IMR-90 (cell line): ENCODE data around the gene CACNA1I. TPM values are rescaled to one million over a fixed set of nuclear protein-coding genes. Genes with fewer than 3 reads are reported as not detected.

Source experiments
- ATAC-seq: fragments of 200-7000 bp; cut with Tn5 transposase; 2 replicates; pipeline ENCODE4 v1.9.1; 2020; ENCODE audit warnings: low read depth, mild to moderate bottlenecking, moderate library complexity
- BruUV-seq: library from RNA; stranded (reverse); fragments of 400-500 nt; replicated peaks from 2 replicates; lab custom pipeline; 2021; lab: Mats Ljungman, UMichigan
- CTCF ChIA-PET: fragments of 300-600 bp; formaldehyde crosslinking; extraction: SDS; loops from one replicate; lab custom pipeline; 2021; ENCODE audit warnings: antibody characterized with exemption; lab: Yijun Ruan, JAX
- POLR2A ChIA-PET: fragments of 300-600 bp; sonication (Branson Sonifier 250); formaldehyde crosslinking; loops from one replicate; lab custom pipeline; 2022; ENCODE audit warnings: antibody characterized with exemption; ENCODE audit not compliant: unreplicated experiment; lab: Charles Lee
- DNase-seq: peaks from one replicate; pipeline ENCODE4 v3.0.0; 2013
- H2AFZ ChIP-seq: replicated peaks from 2 replicates; pipeline ENCODE3; 2013; ENCODE audit warnings: low read length, mild to moderate bottlenecking; ENCODE audit not compliant: poor library complexity
- H2AK5ac ChIP-seq: 2 replicates; pipeline ENCODE4 v1.6.1; 2013; ENCODE audit warnings: low read depth, low read length, inconsistent platforms
- H2AK9ac ChIP-seq: replicated peaks from 2 replicates; pipeline ENCODE3; 2013; ENCODE audit warnings: mild to moderate bottlenecking, low read depth, low read length, moderate library complexity; ENCODE audit not compliant: poor library complexity
- H2BK120ac ChIP-seq: 2 replicates; pipeline ENCODE4 v1.6.1; 2013; ENCODE audit warnings: low read depth, low read length, inconsistent platforms
- H2BK15ac ChIP-seq: 3 replicates; pipeline ENCODE4 v1.6.1; 2013; ENCODE audit warnings: low read depth, low read length, inconsistent platforms
- H2BK20ac ChIP-seq: 2 replicates; pipeline ENCODE4 v1.6.1; 2013; ENCODE audit warnings: low read depth, mild to moderate bottlenecking, inconsistent platforms, low read length, moderate library complexity
- H2BK5ac ChIP-seq: 2 replicates; pipeline ENCODE4 v1.6.1; 2013; ENCODE audit warnings: mild to moderate bottlenecking, low read depth, low read length, inconsistent platforms; ENCODE audit not compliant: poor library complexity, severe bottlenecking
- H3K14ac ChIP-seq: replicated peaks from 2 replicates; pipeline ENCODE4 v1.6.1; 2013; ENCODE audit warnings: low read depth, low read length, inconsistent platforms
- H3K18ac ChIP-seq: 2 replicates; pipeline ENCODE4 v1.6.1; 2013; ENCODE audit warnings: low read depth, low read length, control low read depth
- H3K23ac ChIP-seq: 2 replicates; pipeline ENCODE4 v1.6.1; 2013; ENCODE audit warnings: low read depth, low read length, inconsistent platforms
- H3K27ac ChIP-seq: 2 replicates; pipeline ENCODE4 v1.5.1; 2013; ENCODE audit warnings: mild to moderate bottlenecking, control low read depth, low read length; ENCODE audit not compliant: insufficient read depth
- H3K27me3 ChIP-seq: 2 replicates; pipeline ENCODE4 v1.6.1; 2013; ENCODE audit warnings: low read length; ENCODE audit not compliant: control insufficient read depth, insufficient read depth
- H3K36me3 ChIP-seq: 2 replicates; pipeline ENCODE4 v1.6.1; 2013; ENCODE audit warnings: low read length, mixed read lengths; ENCODE audit not compliant: control insufficient read depth, insufficient read depth
- H3K4ac ChIP-seq: 2 replicates; pipeline ENCODE4 v1.6.1; 2013; ENCODE audit warnings: low read depth, low read length, inconsistent platforms
- H3K4me1 ChIP-seq: 2 replicates; pipeline ENCODE4 v1.6.1; 2013; ENCODE audit warnings: low read length, mixed read lengths; ENCODE audit not compliant: control insufficient read depth, insufficient read depth
- H3K4me2 ChIP-seq: 2 replicates; pipeline ENCODE4 v1.6.1; 2013; ENCODE audit warnings: low read depth, mild to moderate bottlenecking, control low read depth, low read length, moderate library complexity
- H3K4me3 ChIP-seq: 2 replicates; pipeline ENCODE4 v1.5.1; 2013; ENCODE audit warnings: low read depth, mild to moderate bottlenecking, control low read depth, low read length, moderate library complexity; ENCODE audit not compliant: insufficient read depth
- H3K56ac ChIP-seq: 2 replicates; pipeline ENCODE4 v1.6.1; 2013; ENCODE audit warnings: low read length, inconsistent platforms; ENCODE audit not compliant: insufficient read depth; ENCODE audit errors: extremely low read depth
- H3K79me1 ChIP-seq, 2 experiments: 2 replicates each; pipeline ENCODE4 v1.6.1; 2013; ENCODE audit warnings: low read length in 2 of 2, inconsistent platforms in 1 of 2, low read depth in 1 of 2
- H3K9ac ChIP-seq: 2 replicates; pipeline ENCODE4 v1.6.1; 2013; ENCODE audit warnings: low read depth, low read length, control low read depth
- H3K9me1 ChIP-seq: 2 replicates; pipeline ENCODE4 v1.6.1; 2013; ENCODE audit warnings: low read length, inconsistent platforms; ENCODE audit not compliant: insufficient read depth
- H3K9me3 ChIP-seq: 2 replicates; pipeline ENCODE4 v1.6.1; 2013; ENCODE audit warnings: low read length; ENCODE audit not compliant: control insufficient read depth, insufficient read depth
- H4K20me1 ChIP-seq: 2 replicates; pipeline ENCODE4 v1.6.1; 2013; ENCODE audit warnings: low read length, inconsistent platforms; ENCODE audit not compliant: insufficient read depth
- H4K5ac ChIP-seq: 2 replicates; pipeline ENCODE4 v1.6.1; 2013; ENCODE audit warnings: mild to moderate bottlenecking, low read depth, low read length, control low read depth
- H4K8ac ChIP-seq, 2 experiments: 2 replicates each; pipeline ENCODE4 v1.6.1; 2013; ENCODE audit warnings: low read depth in 2 of 2, low read length in 2 of 2, control low read depth in 1 of 2, inconsistent platforms in 1 of 2
- H4K91ac ChIP-seq: 2 replicates; pipeline ENCODE4 v1.6.1; 2013; ENCODE audit warnings: low read depth, low read length, inconsistent platforms; ENCODE audit not compliant: insufficient read depth
- BHLHE40 ChIP-seq: fragments of 150-350 bp; IDR thresholded peaks from 2 replicates; pipeline ENCODE4 v1.6.1; 2016; ENCODE audit warnings: mild to moderate bottlenecking, low read depth, low read length
- CHD1 ChIP-seq: IDR thresholded peaks from 2 replicates; pipeline ENCODE4 v1.6.1; 2012; ENCODE audit warnings: low read depth, low read length, improper control_type of control experiment
- MAZ ChIP-seq: IDR thresholded peaks from 2 replicates; pipeline ENCODE4 v1.6.1; 2012; ENCODE audit warnings: low read depth, mild to moderate bottlenecking, low read length, improper control_type of control experiment, moderate library complexity, borderline replicate concordance
- POLR2A ChIP-seq: IDR thresholded peaks from 2 replicates; pipeline ENCODE4 v1.6.1; 2012; ENCODE audit warnings: mild to moderate bottlenecking, low read depth, low read length
- RAD21 ChIP-seq: IDR thresholded peaks from 2 replicates; pipeline ENCODE4 v1.6.1; 2012; ENCODE audit warnings: low read length, improper control_type of control experiment
- WGBS, 2 experiments: methylation state at CpG; one replicate each; pipeline versions ENCODE4 v1.1.5 to v1.1.7; 2013; ENCODE audit warnings: missing lambda C conversion rate in 2 of 2; ENCODE audit not compliant: insufficient read length in 1 of 2; ENCODE audit errors: extremely low coverage in 2 of 2; 5-methylcytosine and 5-hydroxymethylcytosine counted together
- dilution Hi-C: fragments of 300-500 bp; cut with HindIII; formaldehyde crosslinking; loops from one replicate; pipeline ENCODE4 v1.14.3; 2018; ENCODE audit warnings: low sequenced_read_pairs; ENCODE audit not compliant: unreplicated experiment
- in situ Hi-C: fragments of 300-500 bp; cut with MboI; formaldehyde crosslinking; loops from 3 replicates; pipeline ENCODE4 v1.14.3; 2019; ENCODE audit warnings: low sequenced_read_pairs, inconsistent platforms, mixed read lengths
- intact Hi-C: fragments of 100-400 bp; cut with micrococcal nuclease; formaldehyde crosslinking; loops from 2 replicates; pipeline ENCODE4 v1.10.0; 2022
- polyA plus RNA-seq, 3 experiments: library from polyadenylated mRNA; depleted of rRNA; stranded (reverse); fragments of >200 nt; gene quantifications; 2 replicates each; pipeline ENCODE4 v1.2.3, GENCODE V29; 2012; ENCODE audit warnings: low replicate concordance in 1 of 3
- total RNA-seq: library from RNA; depleted of rRNA; stranded (reverse); fragments of >200 nt; gene quantifications from 2 replicates; pipeline ENCODE4 v1.2.3, GENCODE V29; 2012

Gene CACNA1I
- total and polyA plus RNA-seq, 2 of the 4 experiments (the other 2 are of a cell fraction) = under 0.01 to 0.02 TPM

- TF ChIP-seq RAD21 (peak; percentile 91), CHD1 (no peak), BHLHE40 (peak; percentile 56; the same call in 1 of the 2 replicates), POLR2A (no peak)
Observed at GRCh38 chr22:39534591-39535356, 35.8 kb upstream of the CACNA1I start (continued).

- in situ Hi-C loops (loop anchor here (5.0 to 10.0 kb wide), 3 partner anchors 492 to 809 kb away; partner anchors contain the start of gene ADSL), intact Hi-C loops (loop anchor here (2.0 to 10.0 kb wide), 2 partner anchors 639 to 813 kb away; partner anchors contain the start of gene TNRC6B), dilution Hi-C loops (no loop called here)
- Histone ChIP-seq H3K27me3 (peaks cover 11% of the 10 kb centered on the region), H3K4me2 (no peak overlapping the region), H3K56ac (no peak overlapping the region), H2BK20ac (no peak overlapping the region), H4K8ac (no peak overlapping the region), H3K79me1 (peaks cover 17 to 21% of the 10 kb centered on the region in 2 experiments), H3K14ac (no peak overlapping the region), H3K27ac (no peak overlapping the region), H2AK5ac (no peak overlapping the region), H3K23ac (no peak overlapping the region), H3K18ac (no peak overlapping the region), H4K20me1 (peaks cover 9% of the 10 kb centered on the region; the same call in 1 of the 2 replicates), H4K91ac (no peak overlapping the region), H2BK15ac (no peak overlapping the region), H2AK9ac (no peak overlapping the region), H2BK5ac (no peak overlapping the region), H3K4ac (no peak overlapping the region), H3K9me3 (no peaks in the 10 kb centered on the region), H2AFZ (peak overlapping the region; percentile 96), H3K9ac (no peak overlapping the region), H4K5ac (no peak overlapping the region), H3K36me3 (peaks cover 3% of the 10 kb centered on the region; the same call in 1 of the 2 replicates), H3K9me1 (no peaks in the 10 kb centered on the region), H2BK120ac (no peak overlapping the region), H3K4me1 (peaks cover 7% of the 10 kb centered on the region), H3K4me3 (no peak overlapping the region)
- POLR2A ChIA-PET = interaction anchor here (0.5 to 1.0 kb wide), 2 partner anchors 9 to 501 kb away, joined by 4 to 5 read pairs; no protein-coding TSS in a partner anchor
- ATAC-seq = no peak
- CTCF ChIA-PET = interaction anchor here (0.5 to 4.0 kb wide), 6 partner anchors 8 to 508 kb away, joined by 3 to 29 read pairs (median 5); no protein-coding TSS in a partner anchor
- TF ChIP-seq MAZ = no peak
- WGBS, 2 experiments = 50% methylated on average over 2 of the region's 13 CpGs; no CpG with 5 or more reads in 1 of the 2 experiments
- DNase-seq = no peak
- BruUV-seq = no TSS peak
Observed at GRCh38 chr22:39535357-39535725, 35.2 kb upstream of the CACNA1I start.
